HEK293 (cell line): ENCODE results near the gene UBAC2.
A peak's percentile ranks its signal among the peaks of the same experiment; 100 is the strongest.

ENCODE experiments used
- CTCF ChIA-PET: fragments of 350-600 bp; formaldehyde crosslinking; extraction: SDS; loops from one replicate; lab custom pipeline; 2021; ENCODE audit warnings: antibody characterized with exemption; lab: Yijun Ruan, JAX
- POLR2A ChIA-PET: fragments of 300-600 bp; formaldehyde crosslinking; extraction: SDS; loops from one replicate; lab custom pipeline; 2020; ENCODE audit warnings: antibody characterized with exemption, inconsistent platforms; lab: Yijun Ruan, JAX
- H3K27ac ChIP-seq: fragments of 200-500 bp; sonication (Bioruptor generic); 2 replicates; pipeline ENCODE4 v1.5.1; 2014; ENCODE audit warnings: low read depth, low read length, control low read depth, inconsistent platforms; ENCODE audit errors: extremely low read depth
- H3K36me3 ChIP-seq, 2 experiments: fragments of 200-500 bp in 1 of 2; sonication (Bioruptor generic) in 1 of 2; 1 replicate in 1 of 2; 2 replicates in 1 of 2; pipeline ENCODE4 v1.5.1; 2014 to 2017; ENCODE audit warnings: inconsistent platforms in 2 of 2, low read length in 2 of 2; ENCODE audit not compliant: control insufficient read depth in 2 of 2, insufficient read depth in 1 of 2
- H3K4me1 ChIP-seq: fragments of 200-500 bp; sonication (Bioruptor generic); 2 replicates; pipeline ENCODE4 v1.5.1; 2014; ENCODE audit warnings: mild to moderate bottlenecking, low read length, inconsistent platforms; ENCODE audit not compliant: control insufficient read depth, insufficient read depth
- H3K4me3 ChIP-seq: 2 replicates; pipeline ENCODE4 v1.5.1; 2011; ENCODE audit warnings: low read depth, mild to moderate bottlenecking, control low read depth, low read length, moderate library complexity
- H3K9me3 ChIP-seq: fragments of 200-500 bp; sonication (Bioruptor generic); 2 replicates; pipeline ENCODE4 v1.5.1; 2014; ENCODE audit warnings: low read depth, low read length, inconsistent platforms; ENCODE audit not compliant: control insufficient read depth, insufficient read depth
- BCL11A ChIP-seq: fragments of 450-650 bp; formaldehyde crosslinking; IDR thresholded peaks from 2 replicates; pipeline ENCODE4 v1.5.1; 2016; ENCODE audit warnings: low read depth, missing biosample characterization, missing genetic modification characterization
- FEZF1 ChIP-seq: fragments of 450-650 bp; formaldehyde crosslinking; IDR thresholded peaks from 2 replicates; pipeline ENCODE4 v1.5.1; 2016; ENCODE audit warnings: missing biosample characterization, missing genetic modification characterization
- GLI2 ChIP-seq: fragments of 450-650 bp; formaldehyde crosslinking; IDR thresholded peaks from 2 replicates; pipeline ENCODE4; 2017; ENCODE audit warnings: missing biosample characterization, missing genetic modification characterization, low read depth, borderline replicate concordance
- HOXA7 ChIP-seq: sonication (generic); formaldehyde crosslinking; IDR thresholded peaks from 2 replicates; pipeline ENCODE4 v1.8.1; 2022; ENCODE audit warnings: missing genetic modification reagents, borderline replicate concordance
- KLF9 ChIP-seq: fragments of 450-650 bp; formaldehyde crosslinking; IDR thresholded peaks from 2 replicates; pipeline ENCODE4 v1.5.1; 2016; ENCODE audit warnings: missing biosample characterization, missing genetic modification characterization, low read depth
- MEIS1 ChIP-seq: sonication (generic); formaldehyde crosslinking; IDR thresholded peaks from 2 replicates; pipeline ENCODE4 v1.8.1; 2022; ENCODE audit warnings: missing genetic modification reagents, mild to moderate bottlenecking, borderline replicate concordance
- PRDM1 ChIP-seq: fragments of 450-650 bp; formaldehyde crosslinking; IDR thresholded peaks from 2 replicates; pipeline ENCODE4; 2016; ENCODE audit warnings: missing biosample characterization, missing genetic modification characterization
- WT1 ChIP-seq: fragments of 450-650 bp; formaldehyde crosslinking; IDR thresholded peaks from 2 replicates; pipeline ENCODE4 v1.5.1; 2016; ENCODE audit warnings: missing biosample characterization, missing genetic modification characterization
- ZBTB20 ChIP-seq: fragments of 450-650 bp; formaldehyde crosslinking; IDR thresholded peaks from 2 replicates; pipeline ENCODE4 v1.5.1; 2016; ENCODE audit warnings: missing biosample characterization, missing genetic modification characterization
- ZBTB48 ChIP-seq: fragments of 450-650 bp; formaldehyde crosslinking; IDR thresholded peaks from 2 replicates; pipeline ENCODE4 v1.5.1; 2016; ENCODE audit warnings: missing biosample characterization, missing genetic modification characterization
- ZNF114 ChIP-seq: fragments of 450-650 bp; formaldehyde crosslinking; IDR thresholded peaks from 2 replicates; pipeline ENCODE4 v1.5.0; 2017; ENCODE audit warnings: missing biosample characterization, missing genetic modification characterization
- ZNF146 ChIP-seq: fragments of 450-650 bp; formaldehyde crosslinking; IDR thresholded peaks from 2 replicates; pipeline ENCODE4 v1.5.1; 2016; ENCODE audit warnings: missing biosample characterization, missing genetic modification characterization
- ZNF221 ChIP-seq: fragments of 450-650 bp; formaldehyde crosslinking; IDR thresholded peaks from 2 replicates; pipeline ENCODE4 v1.5.1; 2017; ENCODE audit warnings: missing biosample characterization, missing genetic modification characterization, borderline replicate concordance
- ZNF266 ChIP-seq: fragments of 450-650 bp; formaldehyde crosslinking; IDR thresholded peaks from 2 replicates; pipeline ENCODE4 v1.5.1; 2016; ENCODE audit warnings: missing biosample characterization, missing genetic modification characterization, low read depth
- ZNF274 ChIP-seq, 2 experiments: fragments of 200-500 bp in 1 of 2; fragments of 450-650 bp in 1 of 2; sonication (Bioruptor generic) in 1 of 2; formaldehyde crosslinking in 1 of 2; IDR thresholded peaks; 2 replicates each; pipeline versions ENCODE4 v1.5.1 to v1.6.1; 2014 to 2016; ENCODE audit warnings: borderline replicate concordance in 1 of 2, inconsistent platforms in 1 of 2, low read length in 1 of 2, missing biosample characterization in 1 of 2, missing genetic modification characterization in 1 of 2
- ZNF280D ChIP-seq: fragments of 450-650 bp; formaldehyde crosslinking; IDR thresholded peaks from 2 replicates; pipeline ENCODE4 v1.5.1; 2016; ENCODE audit warnings: missing biosample characterization, missing genetic modification characterization
- ZNF341 ChIP-seq: fragments of 450-650 bp; formaldehyde crosslinking; IDR thresholded peaks from 2 replicates; pipeline ENCODE4; 2016; ENCODE audit warnings: low read depth, missing biosample characterization, missing genetic modification characterization
- ZNF426 ChIP-seq: fragments of 450-650 bp; formaldehyde crosslinking; IDR thresholded peaks from 2 replicates; pipeline ENCODE4 v1.5.1; 2017; ENCODE audit warnings: missing biosample characterization, missing genetic modification characterization, mild to moderate bottlenecking, inconsistent platforms, moderate library complexity
- ZNF629 ChIP-seq: fragments of 450-650 bp; formaldehyde crosslinking; IDR thresholded peaks from 2 replicates; pipeline ENCODE4 v1.5.1; 2017; ENCODE audit warnings: missing biosample characterization, missing genetic modification characterization
- ZNF654 ChIP-seq: fragments of 450-650 bp; formaldehyde crosslinking; IDR thresholded peaks from 2 replicates; pipeline ENCODE4 v1.5.1; 2016; ENCODE audit warnings: low read depth, missing biosample characterization, missing genetic modification characterization
- ZNF660 ChIP-seq: fragments of 450-650 bp; IDR thresholded peaks from 2 replicates; pipeline ENCODE4 v1.5.1; 2018; ENCODE audit warnings: missing biosample characterization, mild to moderate bottlenecking, missing genetic modification characterization
- TF ChIP-seq, protein P1 (sequence below): fragments of 450-650 bp; formaldehyde crosslinking; IDR thresholded peaks from 2 replicates; pipeline ENCODE4 v1.5.1; 2016; ENCODE audit warnings: missing biosample characterization, missing genetic modification characterization, low read depth
- TF ChIP-seq, protein P2 (sequence below): IDR thresholded peaks from 2 replicates; pipeline ENCODE4 v1.6.1; 2011; ENCODE audit warnings: mild to moderate bottlenecking, low read depth, low read length, borderline replicate concordance

The UBAC2 gene

GRCh38 chr13:99268822-99269221, 68.2 kb downstream of the UBAC2 start:
- Histone ChIP-seq H3K4me3 (no peak overlapping the region), H3K27ac (no peak overlapping the region), H3K36me3 (peaks cover 0 to 3% of the 10 kb centered on the region in 2 experiments; a peak in 1 of 3 replicates), H3K9me3 (no peaks in the 10 kb centered on the region), H3K4me1 (no peaks in the 10 kb centered on the region)
- TF ChIP-seq ZBTB48 (tag by site-specific recombination): no peak
- no peak for TF ChIP-seq ZNF221 (tag by site-specific recombination)
- TF ChIP-seq ZNF660 (tag by site-specific recombination): no peak
- TF ChIP-seq MEIS1 (CRISPR knock-in tag): no peak
- no peak for TF ChIP-seq ZBTB20 (tag by site-specific recombination)
- TF ChIP-seq ZNF114 (tag by site-specific recombination): no peak
- TF ChIP-seq ZNF341 (tag by site-specific recombination): no peak
- no peak for TF ChIP-seq GLI2 (tag by site-specific recombination)
- TF ChIP-seq, protein P1, sequence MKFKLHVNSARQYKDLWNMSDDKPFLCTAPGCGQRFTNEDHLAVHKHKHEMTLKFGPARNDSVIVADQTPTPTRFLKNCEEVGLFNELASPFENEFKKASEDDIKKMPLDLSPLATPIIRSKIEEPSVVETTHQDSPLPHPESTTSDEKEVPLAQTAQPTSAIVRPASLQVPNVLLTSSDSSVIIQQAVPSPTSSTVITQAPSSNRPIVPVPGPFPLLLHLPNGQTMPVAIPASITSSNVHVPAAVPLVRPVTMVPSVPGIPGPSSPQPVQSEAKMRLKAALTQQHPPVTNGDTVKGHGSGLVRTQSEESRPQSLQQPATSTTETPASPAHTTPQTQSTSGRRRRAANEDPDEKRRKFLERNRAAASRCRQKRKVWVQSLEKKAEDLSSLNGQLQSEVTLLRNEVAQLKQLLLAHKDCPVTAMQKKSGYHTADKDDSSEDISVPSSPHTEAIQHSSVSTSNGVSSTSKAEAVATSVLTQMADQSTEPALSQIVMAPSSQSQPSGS: no peak
- no peak for TF ChIP-seq ZNF146 (tag by site-specific recombination)
- TF ChIP-seq ZNF274 (IDR thresholded peaks at IDR 0.05; ENCODE audit: low read length): no peak
- no peak for TF ChIP-seq ZNF274 (tag by site-specific recombination; IDR thresholded peaks at IDR 0.05; ENCODE audit: borderline replicate concordance)
- no peak for TF ChIP-seq ZNF280D (tag by site-specific recombination)
- TF ChIP-seq, protein P2, sequence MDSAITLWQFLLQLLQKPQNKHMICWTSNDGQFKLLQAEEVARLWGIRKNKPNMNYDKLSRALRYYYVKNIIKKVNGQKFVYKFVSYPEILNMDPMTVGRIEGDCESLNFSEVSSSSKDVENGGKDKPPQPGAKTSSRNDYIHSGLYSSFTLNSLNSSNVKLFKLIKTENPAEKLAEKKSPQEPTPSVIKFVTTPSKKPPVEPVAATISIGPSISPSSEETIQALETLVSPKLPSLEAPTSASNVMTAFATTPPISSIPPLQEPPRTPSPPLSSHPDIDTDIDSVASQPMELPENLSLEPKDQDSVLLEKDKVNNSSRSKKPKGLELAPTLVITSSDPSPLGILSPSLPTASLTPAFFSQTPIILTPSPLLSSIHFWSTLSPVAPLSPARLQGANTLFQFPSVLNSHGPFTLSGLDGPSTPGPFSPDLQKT: no peak
- TF ChIP-seq HOXA7 (CRISPR knock-in tag): no peak
- no peak for TF ChIP-seq ZNF629
- no peak for TF ChIP-seq KLF9 (tag by site-specific recombination)
- TF ChIP-seq PRDM1 (tag by site-specific recombination): no peak
- ChIA-PET POLR2A (no interaction called here), CTCF (interaction anchor here (0.6 to 8.2 kb wide), 13 partner anchors 9 to 171 kb away, joined by 3 to 146 read pairs (median 5); no protein-coding TSS in a partner anchor)

DNA sequence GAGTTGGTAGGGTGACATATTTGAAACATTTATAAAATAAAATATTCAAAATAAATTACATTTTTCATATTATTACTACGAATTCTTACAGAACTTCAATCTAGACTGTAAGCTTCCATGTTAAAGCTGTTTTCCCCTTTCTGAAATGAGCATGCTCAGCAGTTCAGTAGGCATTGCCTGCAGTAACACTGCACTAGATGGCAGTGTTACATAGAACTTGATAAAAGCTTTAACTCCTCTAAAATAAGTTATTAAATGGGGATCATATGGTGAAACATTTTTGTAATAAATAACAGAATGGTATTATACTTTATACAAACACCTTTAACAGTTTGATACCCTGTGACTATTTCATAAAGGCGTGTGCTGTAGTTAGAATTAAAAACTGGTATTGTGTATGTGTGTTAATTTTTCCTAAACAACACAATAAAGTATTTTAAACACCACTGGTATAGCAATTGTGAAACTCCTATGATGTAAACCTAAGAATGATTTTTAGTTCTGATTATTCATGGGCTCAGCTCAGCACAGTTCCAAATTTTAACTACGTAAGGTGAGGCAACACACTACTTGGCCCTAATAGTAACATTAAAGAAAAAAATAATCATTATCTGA, 69.1 kb downstream of the UBAC2 start:
- no peak overlapping the region for H3K4me3 ChIP-seq
- ChIA-PET POLR2A (no interaction called here), CTCF (interaction anchor here (0.6 to 8.2 kb wide), 25 partner anchors 10 to 170 kb away, joined by 3 to 146 read pairs (median 5); partner anchors contain the start of gene GPR18)
- peaks cover 0 to 3% of the 10 kb centered on the region in 2 experiments; a peak in 1 of 3 replicates for H3K36me3 ChIP-seq
- no peak for TF ChIP-seq FEZF1 (tag by site-specific recombination)
- TF ChIP-seq ZNF426 (tag by site-specific recombination): no peak
- no peak for TF ChIP-seq BCL11A (tag by site-specific recombination)
- TF ChIP-seq ZNF654 (tag by site-specific recombination): peak; percentile 55
- no peak for TF ChIP-seq ZNF266
- no peak for TF ChIP-seq WT1 (tag by site-specific recombination)
- H3K4me1 ChIP-seq: no peaks in the 10 kb centered on the region
- H3K27ac ChIP-seq: no peak overlapping the region
- H3K9me3 ChIP-seq: no peaks in the 10 kb centered on the region
